Measurements from ENCODE around the gene ANKRD33B. TPM values are rescaled to one million over a fixed set of nuclear protein-coding genes. Genes with fewer than 3 reads are reported as not detected.
A peak's percentile ranks its signal among the peaks of the same experiment; 100 is the strongest.

ANKRD33B gene
- total and polyA plus RNA-seq, 2 of the 8 experiments (the other 6 are each of a cell fraction or from before 2014, with no cell fraction given), result 6.9 to 20.6 TPM

DNA sequence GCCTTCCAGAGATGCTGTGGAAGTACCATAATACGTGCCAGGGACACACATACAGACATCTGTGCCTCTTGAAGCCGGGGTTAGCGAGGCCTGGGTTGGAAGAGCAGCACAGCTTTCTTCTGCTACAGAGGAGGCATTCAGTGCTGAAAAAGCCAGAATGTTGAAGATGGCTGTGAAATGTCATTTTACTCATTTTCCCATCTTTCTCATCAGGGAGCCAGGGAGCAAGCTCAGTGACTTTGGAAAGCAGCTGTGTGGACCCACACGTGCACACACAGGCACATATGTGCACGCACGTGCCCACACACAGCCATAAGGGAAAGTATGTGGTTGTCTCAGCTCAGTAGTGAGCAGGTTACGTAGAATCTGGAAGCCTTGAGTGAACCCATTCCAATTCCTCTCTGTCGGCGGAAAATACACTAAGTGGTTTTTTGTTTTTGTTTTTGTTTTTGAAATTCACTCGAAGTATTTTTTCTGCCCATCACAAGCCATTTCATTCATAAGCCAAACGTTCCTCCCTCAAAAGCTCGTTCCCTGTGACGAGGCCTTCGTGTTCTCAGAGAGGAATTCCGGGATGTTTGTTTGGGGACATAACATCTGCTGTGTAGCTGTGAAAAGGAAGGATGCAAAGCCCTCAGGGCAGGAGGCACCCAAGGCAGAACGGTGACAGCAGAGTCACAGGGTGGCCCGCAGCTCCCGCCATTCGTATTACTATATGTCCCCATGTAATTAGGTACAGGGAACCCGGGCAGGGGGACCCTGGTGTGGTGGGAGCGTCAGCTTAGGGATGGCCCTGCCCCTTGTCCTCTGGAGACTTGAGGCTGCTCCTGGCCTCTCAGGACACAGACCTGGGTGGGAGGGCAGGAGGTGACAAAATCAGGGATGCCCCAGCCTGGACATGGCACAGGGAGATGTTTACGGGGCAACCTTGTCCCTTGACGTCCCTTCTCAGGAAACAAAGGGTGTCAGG is 29.0 kb upstream of the ANKRD33B start:
- Histone ChIP-seq H3K14ac (ENCODE audit: insufficient read length) (no peak overlapping the region), H2BK15ac (ENCODE audit: low read length) (no peak overlapping the region), H3K56ac (replicated peaks; ENCODE audit: insufficient read length, low read depth, low read length) (no peak overlapping the region), H3K4me2 (ENCODE audit: insufficient read depth in 1 of 2, low read depth in 2 of 2, low read length in 2 of 2) (no peak overlapping the region), H3K4me1 (replicated peaks in 1 of 4; ENCODE audit: control insufficient read depth in 3 of 4, insufficient read depth in 4 of 4, low read length in 3 of 4) (no peaks in the 10 kb centered on the region; a peak in 2 of 7 replicates), H2BK120ac (replicated peaks; ENCODE audit: low read depth, low read length) (peak overlapping the region; percentile 38), H3K79me2 (ENCODE audit: control insufficient read depth in 1 of 2, insufficient read depth in 2 of 2, low read length in 2 of 2) (no peaks in the 10 kb centered on the region), H2BK20ac (ENCODE audit: low read length) (no peak overlapping the region), H3K9ac (replicated peaks in 1 of 4; ENCODE audit: extremely low read depth in 1 of 4, low read depth in 3 of 4, low read length in 3 of 4) (no peak overlapping the region), H4K20me1 (replicated peaks in 1 of 2; ENCODE audit: control insufficient read depth in 1 of 2, insufficient read depth in 2 of 2, low read length in 2 of 2) (peaks cover 0 to 2% of the 10 kb centered on the region in 2 experiments), H3K23me2 (ENCODE audit: low read depth, low read length) (peaks cover 2% of the 10 kb centered on the region; the same call in 1 of the 2 replicates), H3K4ac (replicated peaks; ENCODE audit: insufficient read length, low read depth, low read length) (no peak overlapping the region), H3K36me3 (ENCODE audit: control insufficient read depth in 2 of 4, insufficient read depth in 4 of 4, low read length in 3 of 4) (no peaks in the 10 kb centered on the region), H3K27me3 (replicated peaks in 1 of 4; ENCODE audit: control insufficient read depth in 3 of 4, extremely low read depth in 1 of 4, insufficient read depth in 3 of 4, low read length in 3 of 4) (peaks cover 0 to 4% (median 1%) of the 10 kb centered on the region in 4 experiments; a peak in 3 of 7 replicates), H3K18ac (ENCODE audit: extremely low read depth, low read length) (peak overlapping the region; percentile 48; the same call in 1 of the 2 replicates), H3K23ac (ENCODE audit: insufficient read length) (no peak overlapping the region), H3K4me3 (ENCODE audit: extremely low read depth in 1 of 4, insufficient read depth in 2 of 4, low read depth in 3 of 4, low read length in 4 of 4) (no peak overlapping the region), H2BK12ac (ENCODE audit: low read depth, low read length) (0 out of 2 replicates have a peak overlapping the region, but pooled peaks have one; percentile 75), H2AK5ac (ENCODE audit: low read depth, low read length) (peak overlapping the region; percentile 28; the same call in 1 of the 2 replicates), H4K91ac (replicated peaks; ENCODE audit: insufficient read length, low read length) (peak overlapping the region; percentile 39), H2BK5ac (ENCODE audit: low read depth, low read length) (no peak overlapping the region), H3K79me1 (ENCODE audit: low read depth, low read length) (no peaks in the 10 kb centered on the region), H4K5ac (ENCODE audit: insufficient read length, low read depth, low read length) (no peak overlapping the region), H4K8ac (ENCODE audit: extremely low read depth, insufficient read depth, low read length) (0 out of 2 replicates have a peak overlapping the region, but pooled peaks have one; percentile 25), H3K27ac (ENCODE audit: low read depth, low read length) (no peak overlapping the region), H2AFZ (ENCODE audit: low read length) (no peak overlapping the region), H3K9me3 (ENCODE audit: insufficient read depth in 2 of 2, low read depth in 1 of 2, low read length in 1 of 2) (no peaks in the 10 kb centered on the region)
- CTCF ChIA-PET (ENCODE audit: partially characterized antibody), result interaction anchor here (0.6 to 3.7 kb wide), 10 partner anchors 11 to 95 kb away, joined by 3 to 16 read pairs (median 4); no protein-coding TSS in a partner anchor
- DNase-seq (ENCODE audit: low read depth in 1 of 2, low spot score in 2 of 2) (no peak), FAIRE-seq (no peak)
- POLR2A ChIA-PET (ENCODE audit: partially characterized antibody), result interaction anchor here (0.7 to 0.9 kb wide), 6 partner anchors 8 to 181 kb away, joined by 3 to 4 read pairs (median 3); partner anchors contain the start of gene MARCHF6
- WGBS, 2 experiments (ENCODE audit: extremely low coverage in 1 of 2, insufficient coverage in 1 of 2, insufficient read length in 1 of 2, insufficient replicate concordance in 2 of 2, low coverage in 1 of 2, low lambda C conversion rate in 2 of 2, missing lambda C conversion rate in 1 of 2), result 86% methylated on average over 23 of the region's 23 CpGs; no CpG with 5 or more reads in 1 of the 2 experiments
- no peak for TF ChIP-seq TBP (IDR thresholded peaks at IDR 0.05; ENCODE audit: low read depth, low read length)
- TF ChIP-seq CBX8 (IDR thresholded peaks at IDR 0.05; ENCODE audit: borderline replicate concordance, low read depth, low read length), result no peak
